Breast epithelium (tissue), 3 donors: ENCODE results near the gene NFKB1.

Experiments used
- POLR2AphosphoS5 ChIP-seq, 3 donors: sonication (generic); formaldehyde crosslinking; IDR thresholded peaks; one replicate each; pipeline ENCODE4 v1.6.1; 2017; ENCODE audit warnings: antibody characterized with exemption in 3 of 3
- TF ChIP-seq, protein P1 (sequence below), 3 donors: fragments of 450-650 bp; IDR thresholded peaks; one replicate each; pipeline ENCODE4 v1.5.1; 2016 to 2017; ENCODE audit warnings: antibody characterized with exemption in 3 of 3, mild to moderate bottlenecking in 3 of 3, moderate library complexity in 3 of 3

- TF ChIP-seq, protein P1, sequence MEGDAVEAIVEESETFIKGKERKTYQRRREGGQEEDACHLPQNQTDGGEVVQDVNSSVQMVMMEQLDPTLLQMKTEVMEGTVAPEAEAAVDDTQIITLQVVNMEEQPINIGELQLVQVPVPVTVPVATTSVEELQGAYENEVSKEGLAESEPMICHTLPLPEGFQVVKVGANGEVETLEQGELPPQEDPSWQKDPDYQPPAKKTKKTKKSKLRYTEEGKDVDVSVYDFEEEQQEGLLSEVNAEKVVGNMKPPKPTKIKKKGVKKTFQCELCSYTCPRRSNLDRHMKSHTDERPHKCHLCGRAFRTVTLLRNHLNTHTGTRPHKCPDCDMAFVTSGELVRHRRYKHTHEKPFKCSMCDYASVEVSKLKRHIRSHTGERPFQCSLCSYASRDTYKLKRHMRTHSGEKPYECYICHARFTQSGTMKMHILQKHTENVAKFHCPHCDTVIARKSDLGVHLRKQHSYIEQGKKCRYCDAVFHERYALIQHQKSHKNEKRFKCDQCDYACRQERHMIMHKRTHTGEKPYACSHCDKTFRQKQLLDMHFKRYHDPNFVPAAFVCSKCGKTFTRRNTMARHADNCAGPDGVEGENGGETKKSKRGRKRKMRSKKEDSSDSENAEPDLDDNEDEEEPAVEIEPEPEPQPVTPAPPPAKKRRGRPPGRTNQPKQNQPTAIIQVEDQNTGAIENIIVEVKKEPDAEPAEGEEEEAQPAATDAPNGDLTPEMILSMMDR (IDR thresholded peaks at IDR 0.05) = no peak
- no peak for TF ChIP-seq POLR2AphosphoS5 (IDR thresholded peaks at IDR 0.05)
These were observed 48.3 kb upstream of the NFKB1 start for GRCh38 chr4:102452854-102453253.
